HEK293 (cell line): ENCODE measurements around the gene MCFD2.

Source experiments
- CTCF ChIA-PET: fragments of 350-600 bp; formaldehyde crosslinking; extraction: SDS; loops from one replicate; lab custom pipeline; 2021; ENCODE audit warnings: antibody characterized with exemption; lab: Yijun Ruan, JAX
- POLR2A ChIA-PET: fragments of 300-600 bp; formaldehyde crosslinking; extraction: SDS; loops from one replicate; lab custom pipeline; 2020; ENCODE audit warnings: antibody characterized with exemption, inconsistent platforms; lab: Yijun Ruan, JAX
- H3K27ac ChIP-seq: fragments of 200-500 bp; sonication (Bioruptor generic); 2 replicates; pipeline ENCODE4 v1.5.1; 2014; ENCODE audit warnings: low read depth, low read length, control low read depth, inconsistent platforms; ENCODE audit errors: extremely low read depth
- H3K36me3 ChIP-seq, 2 experiments: fragments of 200-500 bp in 1 of 2; sonication (Bioruptor generic) in 1 of 2; 1 replicate in 1 of 2; 2 replicates in 1 of 2; pipeline ENCODE4 v1.5.1; 2014 to 2017; ENCODE audit warnings: inconsistent platforms in 2 of 2, low read length in 2 of 2; ENCODE audit not compliant: control insufficient read depth in 2 of 2, insufficient read depth in 1 of 2
- H3K4me1 ChIP-seq: fragments of 200-500 bp; sonication (Bioruptor generic); 2 replicates; pipeline ENCODE4 v1.5.1; 2014; ENCODE audit warnings: mild to moderate bottlenecking, low read length, inconsistent platforms; ENCODE audit not compliant: control insufficient read depth, insufficient read depth
- H3K4me3 ChIP-seq: 2 replicates; pipeline ENCODE4 v1.5.1; 2011; ENCODE audit warnings: low read depth, mild to moderate bottlenecking, control low read depth, low read length, moderate library complexity
- H3K9me3 ChIP-seq: fragments of 200-500 bp; sonication (Bioruptor generic); 2 replicates; pipeline ENCODE4 v1.5.1; 2014; ENCODE audit warnings: low read depth, low read length, inconsistent platforms; ENCODE audit not compliant: control insufficient read depth, insufficient read depth
- BCL11B ChIP-seq: fragments of 450-650 bp; formaldehyde crosslinking; IDR thresholded peaks from 2 replicates; pipeline ENCODE4 v1.5.1; 2016; ENCODE audit warnings: low read depth, missing biosample characterization, missing genetic modification characterization
- EGR2 ChIP-seq: fragments of 450-650 bp; formaldehyde crosslinking; IDR thresholded peaks from 2 replicates; pipeline ENCODE4 v1.5.1; 2016; ENCODE audit warnings: low read depth, missing biosample characterization, missing genetic modification characterization
- FEZF1 ChIP-seq: fragments of 450-650 bp; formaldehyde crosslinking; IDR thresholded peaks from 2 replicates; pipeline ENCODE4 v1.5.1; 2016; ENCODE audit warnings: missing biosample characterization, missing genetic modification characterization
- GLIS2 ChIP-seq: fragments of 450-650 bp; formaldehyde crosslinking; IDR thresholded peaks from 2 replicates; pipeline ENCODE4 v1.5.1; 2016; ENCODE audit warnings: missing biosample characterization, missing genetic modification characterization
- IKZF3 ChIP-seq: fragments of 450-650 bp; IDR thresholded peaks from 2 replicates; pipeline ENCODE4 v1.5.0; 2018; ENCODE audit warnings: missing biosample characterization, mild to moderate bottlenecking, missing genetic modification characterization, moderate library complexity
- KLF10 ChIP-seq: fragments of 450-650 bp; IDR thresholded peaks from 2 replicates; pipeline ENCODE4 v1.5.1; 2018; ENCODE audit warnings: missing biosample characterization, mild to moderate bottlenecking, missing genetic modification characterization
- OSR2 ChIP-seq: fragments of 450-650 bp; formaldehyde crosslinking; IDR thresholded peaks from 2 replicates; pipeline ENCODE4 v1.5.1; 2016; ENCODE audit warnings: missing biosample characterization, missing genetic modification characterization
- OVOL3 ChIP-seq: fragments of 450-650 bp; formaldehyde crosslinking; IDR thresholded peaks from 2 replicates; pipeline ENCODE4 v1.5.1; 2016; ENCODE audit warnings: missing biosample characterization, missing genetic modification characterization
- PRDM10 ChIP-seq: fragments of 450-650 bp; formaldehyde crosslinking; IDR thresholded peaks from 2 replicates; pipeline ENCODE4 v1.5.1; 2016; ENCODE audit warnings: missing biosample characterization, missing genetic modification characterization
- PRDM6 ChIP-seq: fragments of 450-650 bp; formaldehyde crosslinking; IDR thresholded peaks from 2 replicates; pipeline ENCODE4 v1.5.1; 2017; ENCODE audit warnings: missing biosample characterization, missing genetic modification characterization
- SALL2 ChIP-seq: fragments of 450-650 bp; formaldehyde crosslinking; IDR thresholded peaks from 2 replicates; pipeline ENCODE4 v1.5.0; 2017; ENCODE audit warnings: missing biosample characterization, mild to moderate bottlenecking, missing genetic modification characterization, borderline replicate concordance
- TSHZ1 ChIP-seq: fragments of 450-650 bp; formaldehyde crosslinking; IDR thresholded peaks from 2 replicates; pipeline ENCODE4 v1.5.1; 2016; ENCODE audit warnings: missing biosample characterization, missing genetic modification characterization, borderline replicate concordance
- ZFP37 ChIP-seq: fragments of 450-650 bp; formaldehyde crosslinking; IDR thresholded peaks from 2 replicates; pipeline ENCODE4 v1.5.1; 2016; ENCODE audit warnings: missing biosample characterization, missing genetic modification characterization
- ZNF146 ChIP-seq: fragments of 450-650 bp; formaldehyde crosslinking; IDR thresholded peaks from 2 replicates; pipeline ENCODE4 v1.5.1; 2016; ENCODE audit warnings: missing biosample characterization, missing genetic modification characterization
- ZNF18 ChIP-seq: fragments of 450-650 bp; formaldehyde crosslinking; IDR thresholded peaks from 2 replicates; pipeline ENCODE4 v1.5.1; 2016; ENCODE audit warnings: missing biosample characterization, missing genetic modification characterization
- ZNF211 ChIP-seq: fragments of 450-650 bp; formaldehyde crosslinking; IDR thresholded peaks from 2 replicates; pipeline ENCODE4 v1.5.1; 2016; ENCODE audit warnings: low read depth, missing biosample characterization, missing genetic modification characterization
- ZNF366 ChIP-seq: fragments of 450-650 bp; formaldehyde crosslinking; conservative IDR thresholded peaks from 2 replicates; pipeline ENCODE4 v1.5.1; 2016; ENCODE audit warnings: missing biosample characterization, missing genetic modification characterization
- ZNF530 ChIP-seq: fragments of 450-650 bp; formaldehyde crosslinking; IDR thresholded peaks from 2 replicates; pipeline ENCODE4 v1.5.1; 2016; ENCODE audit warnings: low read depth, missing biosample characterization, missing genetic modification characterization
- ZNF776 ChIP-seq: fragments of 450-650 bp; formaldehyde crosslinking; IDR thresholded peaks from 2 replicates; pipeline ENCODE4 v1.5.0; 2017; ENCODE audit warnings: missing biosample characterization, missing genetic modification characterization, borderline replicate concordance
- TF ChIP-seq, protein P1 (sequence below): IDR thresholded peaks from 2 replicates; pipeline ENCODE4 v1.6.1; 2011; ENCODE audit warnings: mild to moderate bottlenecking, low read depth, low read length, borderline replicate concordance

The MCFD2 gene

DNA sequence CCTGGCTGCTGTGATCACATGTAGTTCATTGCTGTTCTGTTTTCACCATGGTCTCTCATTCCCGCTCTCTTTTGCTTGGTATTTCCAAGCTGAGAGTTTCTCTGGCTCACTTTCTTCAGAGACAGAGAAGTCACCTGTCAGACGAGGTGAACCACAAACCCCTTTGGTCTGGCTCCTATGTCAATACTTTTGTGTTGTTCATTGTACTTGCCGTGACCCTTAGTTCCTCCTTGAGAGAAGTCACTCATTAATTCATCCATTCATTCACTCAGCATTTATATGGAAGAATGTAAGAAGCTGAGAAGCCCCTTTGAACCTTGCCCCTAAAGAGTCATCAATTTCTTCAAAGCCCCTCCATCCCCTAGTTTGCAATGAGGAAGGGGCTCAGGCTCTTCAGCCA lies 15.2 kb downstream of the MCFD2 start:
- Histone ChIP-seq H3K4me3 (no peak overlapping the region), H3K27ac (no peak overlapping the region), H3K9me3 (no peaks in the 10 kb centered on the region), H3K36me3 (peaks cover 6 to 14% of the 10 kb centered on the region in 2 experiments), H3K4me1 (no peaks in the 10 kb centered on the region)
- CTCF ChIA-PET, result interaction anchor here (1.8 kb wide), 1 partner anchor 11 kb away, joined by 5 read pairs; no protein-coding TSS in a partner anchor
- TF ChIP-seq IKZF3 (tag by site-specific recombination) (no peak), GLIS2 (tag by site-specific recombination) (no peak), EGR2 (tag by site-specific recombination) (no peak), ZNF530 (tag by site-specific recombination) (no peak), SALL2 (no peak), PRDM6 (tag by site-specific recombination) (no peak)
- POLR2A ChIA-PET, result interaction anchor here (0.6 kb wide), 2 partner anchors 411 to 1502 kb away, joined by 3 to 5 read pairs; no protein-coding TSS in a partner anchor

DNA sequence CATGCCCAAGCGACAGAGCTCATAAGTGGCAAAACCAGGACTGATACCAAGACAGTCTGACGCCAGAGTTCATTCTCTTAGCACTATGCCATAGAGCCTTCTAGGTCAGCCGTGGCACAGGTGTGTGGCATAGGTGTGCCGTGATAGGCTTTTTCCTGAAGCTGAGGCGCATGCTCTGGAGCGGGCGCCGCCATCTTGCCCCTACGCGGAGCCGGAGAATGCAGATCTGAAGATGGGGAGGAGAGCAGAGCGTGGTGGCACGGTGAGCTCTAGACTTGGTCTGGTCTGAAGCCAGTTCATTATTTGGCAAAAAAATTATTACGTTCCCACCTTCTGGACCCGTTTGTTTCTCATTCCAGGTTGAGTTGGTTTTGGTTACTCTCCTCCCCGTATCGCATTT lies 16.6 kb downstream of the MCFD2 start:
- H3K36me3 ChIP-seq, result peaks cover 0 to 4% of the 10 kb centered on the region in 2 experiments; a peak in 1 of 3 replicates
- CTCF ChIA-PET, result interaction anchor here (1.3 to 1.8 kb wide), 3 partner anchors 10 to 424 kb away, joined by 3 to 5 read pairs (median 3); no protein-coding TSS in a partner anchor
- H3K27ac ChIP-seq, result no peak overlapping the region
- POLR2A ChIA-PET, result no interaction called here
- no peaks in the 10 kb centered on the region for H3K9me3 ChIP-seq
- H3K4me1 ChIP-seq, result no peaks in the 10 kb centered on the region
- no peak for TF ChIP-seq ZNF776
- no peak for TF ChIP-seq TSHZ1 (tag by site-specific recombination)
- no peak overlapping the region for H3K4me3 ChIP-seq

GRCh38 chr2:46898024-46898423 lies 17.6 kb downstream of the MCFD2 start:
- H3K4me1 ChIP-seq, result no peaks in the 10 kb centered on the region
- H3K4me3 ChIP-seq, result no peak overlapping the region
- peaks cover 0 to 4% of the 10 kb centered on the region in 2 experiments; a peak in 1 of 3 replicates for H3K36me3 ChIP-seq
- no peaks in the 10 kb centered on the region for H3K9me3 ChIP-seq
- H3K27ac ChIP-seq, result no peak overlapping the region
- ChIA-PET POLR2A (no interaction called here), CTCF (no interaction called here)
- TF ChIP-seq ZNF530 (tag by site-specific recombination), result no peak
- TF ChIP-seq ZFP37, result no peak
- no peak for TF ChIP-seq ZNF366
- TF ChIP-seq OSR2 (tag by site-specific recombination), result no peak
- no peak for TF ChIP-seq KLF10 (tag by site-specific recombination)
- TF ChIP-seq ZNF211 (tag by site-specific recombination), result no peak
- TF ChIP-seq ZNF18, result no peak
- TF ChIP-seq FEZF1, result no peak
- TF ChIP-seq PRDM10 (tag by site-specific recombination), result no peak
- TF ChIP-seq ZNF146 (tag by site-specific recombination), result no peak
- no peak for TF ChIP-seq OVOL3
- TF ChIP-seq, protein P1, sequence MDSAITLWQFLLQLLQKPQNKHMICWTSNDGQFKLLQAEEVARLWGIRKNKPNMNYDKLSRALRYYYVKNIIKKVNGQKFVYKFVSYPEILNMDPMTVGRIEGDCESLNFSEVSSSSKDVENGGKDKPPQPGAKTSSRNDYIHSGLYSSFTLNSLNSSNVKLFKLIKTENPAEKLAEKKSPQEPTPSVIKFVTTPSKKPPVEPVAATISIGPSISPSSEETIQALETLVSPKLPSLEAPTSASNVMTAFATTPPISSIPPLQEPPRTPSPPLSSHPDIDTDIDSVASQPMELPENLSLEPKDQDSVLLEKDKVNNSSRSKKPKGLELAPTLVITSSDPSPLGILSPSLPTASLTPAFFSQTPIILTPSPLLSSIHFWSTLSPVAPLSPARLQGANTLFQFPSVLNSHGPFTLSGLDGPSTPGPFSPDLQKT, result no peak
- TF ChIP-seq BCL11B (tag by site-specific recombination), result no peak
